Measurements from ENCODE around the gene FSD1.

DNA sequence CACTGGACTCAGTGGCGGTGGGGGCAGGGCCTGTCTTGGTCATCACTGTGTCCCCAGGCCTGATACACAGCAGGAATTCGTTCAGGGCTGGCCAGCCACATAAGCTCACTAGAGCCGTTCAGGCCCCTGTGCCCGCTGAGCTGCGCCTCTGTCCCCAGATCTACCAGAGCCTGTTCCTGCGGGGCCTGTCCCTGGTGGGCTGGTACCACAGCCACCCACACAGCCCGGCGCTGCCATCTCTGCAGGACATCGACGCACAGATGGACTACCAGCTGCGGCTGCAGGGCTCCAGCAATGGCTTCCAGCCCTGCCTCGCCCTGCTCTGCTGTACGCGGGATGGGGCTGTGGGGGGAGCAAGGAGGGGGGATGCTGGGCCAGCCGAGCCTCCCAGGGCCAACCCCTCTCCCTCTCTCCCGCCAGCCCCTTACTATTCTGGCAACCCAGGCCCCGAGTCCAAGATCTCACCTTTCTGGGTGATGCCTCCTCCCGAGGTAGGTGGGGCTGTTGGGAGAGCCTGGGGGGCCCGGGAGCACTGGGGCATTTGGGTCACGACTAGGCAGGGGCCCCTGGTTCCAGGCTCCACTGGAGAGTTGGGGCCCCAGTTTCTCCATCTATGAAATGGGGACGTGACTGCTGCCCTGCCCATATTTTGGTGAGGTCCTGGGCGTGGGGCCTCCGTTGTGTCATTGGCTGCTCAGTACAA, 52.8 kb downstream of the FSD1 start:
- TF ChIP-seq, protein P1, sequence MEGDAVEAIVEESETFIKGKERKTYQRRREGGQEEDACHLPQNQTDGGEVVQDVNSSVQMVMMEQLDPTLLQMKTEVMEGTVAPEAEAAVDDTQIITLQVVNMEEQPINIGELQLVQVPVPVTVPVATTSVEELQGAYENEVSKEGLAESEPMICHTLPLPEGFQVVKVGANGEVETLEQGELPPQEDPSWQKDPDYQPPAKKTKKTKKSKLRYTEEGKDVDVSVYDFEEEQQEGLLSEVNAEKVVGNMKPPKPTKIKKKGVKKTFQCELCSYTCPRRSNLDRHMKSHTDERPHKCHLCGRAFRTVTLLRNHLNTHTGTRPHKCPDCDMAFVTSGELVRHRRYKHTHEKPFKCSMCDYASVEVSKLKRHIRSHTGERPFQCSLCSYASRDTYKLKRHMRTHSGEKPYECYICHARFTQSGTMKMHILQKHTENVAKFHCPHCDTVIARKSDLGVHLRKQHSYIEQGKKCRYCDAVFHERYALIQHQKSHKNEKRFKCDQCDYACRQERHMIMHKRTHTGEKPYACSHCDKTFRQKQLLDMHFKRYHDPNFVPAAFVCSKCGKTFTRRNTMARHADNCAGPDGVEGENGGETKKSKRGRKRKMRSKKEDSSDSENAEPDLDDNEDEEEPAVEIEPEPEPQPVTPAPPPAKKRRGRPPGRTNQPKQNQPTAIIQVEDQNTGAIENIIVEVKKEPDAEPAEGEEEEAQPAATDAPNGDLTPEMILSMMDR (IDR thresholded peaks at IDR 0.05; ENCODE audit: insufficient read depth, low read length): no peak
- TF ChIP-seq POLR2AphosphoS5 (IDR thresholded peaks at IDR 0.05; ENCODE audit: low read depth) (no peak; the same call in 1 of the 2 replicates), GABPA (IDR thresholded peaks at IDR 0.05; ENCODE audit: low read depth) (no peak), SPI1 (IDR thresholded peaks at IDR 0.05; ENCODE audit: borderline replicate concordance, low read depth) (no peak)
- TF ChIP-seq, protein P2, sequence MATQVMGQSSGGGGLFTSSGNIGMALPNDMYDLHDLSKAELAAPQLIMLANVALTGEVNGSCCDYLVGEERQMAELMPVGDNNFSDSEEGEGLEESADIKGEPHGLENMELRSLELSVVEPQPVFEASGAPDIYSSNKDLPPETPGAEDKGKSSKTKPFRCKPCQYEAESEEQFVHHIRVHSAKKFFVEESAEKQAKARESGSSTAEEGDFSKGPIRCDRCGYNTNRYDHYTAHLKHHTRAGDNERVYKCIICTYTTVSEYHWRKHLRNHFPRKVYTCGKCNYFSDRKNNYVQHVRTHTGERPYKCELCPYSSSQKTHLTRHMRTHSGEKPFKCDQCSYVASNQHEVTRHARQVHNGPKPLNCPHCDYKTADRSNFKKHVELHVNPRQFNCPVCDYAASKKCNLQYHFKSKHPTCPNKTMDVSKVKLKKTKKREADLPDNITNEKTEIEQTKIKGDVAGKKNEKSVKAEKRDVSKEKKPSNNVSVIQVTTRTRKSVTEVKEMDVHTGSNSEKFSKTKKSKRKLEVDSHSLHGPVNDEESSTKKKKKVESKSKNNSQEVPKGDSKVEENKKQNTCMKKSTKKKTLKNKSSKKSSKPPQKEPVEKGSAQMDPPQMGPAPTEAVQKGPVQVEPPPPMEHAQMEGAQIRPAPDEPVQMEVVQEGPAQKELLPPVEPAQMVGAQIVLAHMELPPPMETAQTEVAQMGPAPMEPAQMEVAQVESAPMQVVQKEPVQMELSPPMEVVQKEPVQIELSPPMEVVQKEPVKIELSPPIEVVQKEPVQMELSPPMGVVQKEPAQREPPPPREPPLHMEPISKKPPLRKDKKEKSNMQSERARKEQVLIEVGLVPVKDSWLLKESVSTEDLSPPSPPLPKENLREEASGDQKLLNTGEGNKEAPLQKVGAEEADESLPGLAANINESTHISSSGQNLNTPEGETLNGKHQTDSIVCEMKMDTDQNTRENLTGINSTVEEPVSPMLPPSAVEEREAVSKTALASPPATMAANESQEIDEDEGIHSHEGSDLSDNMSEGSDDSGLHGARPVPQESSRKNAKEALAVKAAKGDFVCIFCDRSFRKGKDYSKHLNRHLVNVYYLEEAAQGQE (IDR thresholded peaks at IDR 0.05; ENCODE audit: insufficient replicate concordance, low read depth): no peak
